ENCODE data around the gene RNASE12. TPM values are rescaled to one million over a fixed set of nuclear protein-coding genes. Genes with fewer than 3 reads are reported as not detected.

RNASE12 gene
- total RNA-seq, 1 donor from 2014 or later = not detected

Other genes starting within 250 kb of the RNASE12 start
- 33.9 TPM for gene PARP2, start 247.7 kb downstream of the RNASE12 start, total RNA-seq (ENCODE audit: unreplicated experiment)
- gene TEP1, start 177.9 kb downstream of the RNASE12 start, total RNA-seq (ENCODE audit: unreplicated experiment) = 22.7 TPM
- gene KLHL33, start 155.2 kb downstream of the RNASE12 start, total RNA-seq (ENCODE audit: unreplicated experiment) = 0.15 TPM
- 65.0 TPM for gene OSGEP, start 136.6 kb downstream of the RNASE12 start, total RNA-seq (ENCODE audit: unreplicated experiment)
- 265 TPM for gene APEX1, start 136.2 kb downstream of the RNASE12 start, total RNA-seq (ENCODE audit: unreplicated experiment)
- gene PIP4P1, start 129.9 kb downstream of the RNASE12 start, total RNA-seq (ENCODE audit: unreplicated experiment) = 49.1 TPM
- 25.9 TPM for gene PNP, start 122.0 kb downstream of the RNASE12 start, total RNA-seq (ENCODE audit: unreplicated experiment)
- gene RNASE10, start 85.8 kb downstream of the RNASE12 start, total RNA-seq (ENCODE audit: unreplicated experiment) = 0.98 TPM
- not detected for gene RNASE9, start 30.3 kb downstream of the RNASE12 start, total RNA-seq (ENCODE audit: unreplicated experiment)
- not detected for gene RNASE11, start 3.4 kb downstream of the RNASE12 start, total RNA-seq (ENCODE audit: unreplicated experiment)
- gene OR6S1, start 50.3 kb upstream of the RNASE12 start, total RNA-seq (ENCODE audit: unreplicated experiment) = not detected
- gene RNASE4, start 93.2 kb upstream of the RNASE12 start, total RNA-seq (ENCODE audit: unreplicated experiment) = 1.7 TPM
- 1.7 TPM for gene ANG, start 97.4 kb upstream of the RNASE12 start, total RNA-seq (ENCODE audit: unreplicated experiment)
- gene EDDM3A, start 154.5 kb upstream of the RNASE12 start, total RNA-seq (ENCODE audit: unreplicated experiment) = not detected
- gene EDDM3B, start 177.0 kb upstream of the RNASE12 start, total RNA-seq (ENCODE audit: unreplicated experiment) = not detected
- not detected for gene RNASE6, start 189.9 kb upstream of the RNASE12 start, total RNA-seq (ENCODE audit: unreplicated experiment)
- gene RNASE1, start 211.5 kb upstream of the RNASE12 start, total RNA-seq (ENCODE audit: unreplicated experiment) = not detected

Data from glutamatergic neuron (in vitro differentiated cells).